NCI-H2196 (cell line): ENCODE measurements around the gene DTL.
"Not testable (repeated sequence)": the region's sequence is repeated elsewhere in the genome, so short reads cannot be mapped to it uniquely, and the experiment has no call there.

ENCODE experiments used
- DNase-seq: peaks from one replicate; lab custom pipeline; 2025; ENCODE audit not compliant: unreplicated experiment; lab: John Stamatoyannopoulos, UW

The DTL gene, protein sequence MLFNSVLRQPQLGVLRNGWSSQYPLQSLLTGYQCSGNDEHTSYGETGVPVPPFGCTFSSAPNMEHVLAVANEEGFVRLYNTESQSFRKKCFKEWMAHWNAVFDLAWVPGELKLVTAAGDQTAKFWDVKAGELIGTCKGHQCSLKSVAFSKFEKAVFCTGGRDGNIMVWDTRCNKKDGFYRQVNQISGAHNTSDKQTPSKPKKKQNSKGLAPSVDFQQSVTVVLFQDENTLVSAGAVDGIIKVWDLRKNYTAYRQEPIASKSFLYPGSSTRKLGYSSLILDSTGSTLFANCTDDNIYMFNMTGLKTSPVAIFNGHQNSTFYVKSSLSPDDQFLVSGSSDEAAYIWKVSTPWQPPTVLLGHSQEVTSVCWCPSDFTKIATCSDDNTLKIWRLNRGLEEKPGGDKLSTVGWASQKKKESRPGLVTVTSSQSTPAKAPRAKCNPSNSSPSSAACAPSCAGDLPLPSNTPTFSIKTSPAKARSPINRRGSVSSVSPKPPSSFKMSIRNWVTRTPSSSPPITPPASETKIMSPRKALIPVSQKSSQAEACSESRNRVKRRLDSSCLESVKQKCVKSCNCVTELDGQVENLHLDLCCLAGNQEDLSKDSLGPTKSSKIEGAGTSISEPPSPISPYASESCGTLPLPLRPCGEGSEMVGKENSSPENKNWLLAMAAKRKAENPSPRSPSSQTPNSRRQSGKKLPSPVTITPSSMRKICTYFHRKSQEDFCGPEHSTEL

DNA sequence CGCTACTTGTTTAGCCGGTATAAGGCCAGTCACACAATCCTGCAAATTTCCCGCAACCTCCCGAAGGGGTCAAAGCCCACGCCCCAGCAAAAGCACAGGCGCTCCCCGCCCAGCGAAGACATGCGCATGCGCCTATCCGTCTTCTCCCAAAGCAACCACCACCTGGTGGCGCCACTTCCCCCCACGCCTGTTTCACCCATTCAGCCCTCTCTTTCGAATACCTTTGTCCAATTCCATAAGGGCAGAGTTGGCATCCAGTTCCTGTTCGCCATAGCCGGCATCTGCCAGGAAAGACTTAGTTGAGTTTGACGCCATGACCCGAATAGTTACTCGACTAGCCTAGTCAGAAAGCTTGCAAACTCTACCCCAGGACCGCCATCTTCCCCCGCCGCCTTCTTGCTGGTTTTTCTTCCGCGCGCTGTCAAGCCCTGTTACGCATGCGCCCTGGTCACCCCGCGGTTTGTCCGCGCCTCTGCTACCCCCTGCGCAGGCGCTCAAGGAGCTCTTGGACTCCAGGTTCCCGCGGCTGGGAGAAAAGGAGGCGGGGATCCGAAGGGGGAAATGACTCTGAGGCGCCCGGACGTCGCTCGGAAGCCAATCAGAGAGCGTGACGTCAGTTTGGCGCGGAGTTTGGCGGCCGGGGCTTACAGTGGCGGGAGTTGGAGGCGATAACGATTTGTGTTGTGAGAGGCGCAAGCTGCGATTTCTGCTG, at the start of gene DTL, which contains the start of gene INTS7:
DTL (plus strand) TSS at position 626 of the 712 bp plus-strand sequence. CDS start 143 bp downstream, outside the sequence.
INTS7 (minus strand) TSS at position 435 of the 712 bp plus-strand sequence; CDS start at position 315, 120 bp downstream.
- DNase-seq, result peak; percentile 100

DNA sequence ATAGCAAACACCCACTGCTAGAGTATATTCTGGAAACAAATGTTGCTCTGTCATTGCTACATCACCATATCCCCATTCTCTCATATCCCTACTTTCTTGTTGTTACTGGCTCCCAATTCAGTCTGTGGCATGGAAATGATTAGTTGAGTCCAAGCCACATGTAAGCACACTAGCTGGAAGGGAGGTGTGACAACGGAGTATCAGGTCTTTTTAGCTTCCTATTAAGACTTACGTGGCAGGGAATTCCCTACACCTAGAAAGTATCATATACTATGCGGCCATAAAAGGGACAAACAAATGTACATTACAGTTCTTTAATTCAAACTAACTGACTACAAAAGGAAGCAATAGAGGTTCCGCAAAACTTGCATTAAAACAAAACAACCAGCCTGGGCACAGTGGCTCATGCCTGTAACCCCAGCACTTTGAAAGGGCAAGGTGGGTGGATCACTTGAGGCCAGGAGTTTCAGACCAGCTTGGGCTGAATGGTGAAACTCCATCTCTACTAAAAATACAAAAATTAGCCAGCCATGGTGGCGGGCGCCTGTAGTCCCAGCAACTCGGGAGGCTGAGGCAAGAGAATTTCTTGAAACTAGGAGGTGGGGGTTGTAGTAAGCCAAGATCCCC, 48.8 kb upstream of the DTL start:
- no peak for DNase-seq

DNA sequence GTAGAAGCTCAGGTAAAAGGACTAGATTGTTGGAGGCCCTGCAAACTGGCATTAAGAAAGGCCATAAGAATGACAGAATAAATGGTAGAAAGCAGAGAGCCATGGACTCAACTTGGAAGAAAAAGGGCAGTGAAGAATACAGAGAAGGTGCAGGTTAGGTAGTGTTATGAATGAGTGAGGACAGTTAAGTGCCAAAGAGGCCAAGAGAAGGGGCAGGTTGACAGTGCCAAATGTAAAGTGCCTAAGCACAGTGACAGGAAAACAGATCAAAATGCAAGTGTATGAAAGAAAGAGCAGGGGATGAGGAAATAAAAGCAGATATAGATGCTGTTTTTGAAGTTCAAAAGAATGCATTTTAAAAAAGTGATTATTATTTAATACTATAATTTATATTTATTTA, 43.9 kb upstream of the DTL start:
- DNase-seq, result no peak

DNA sequence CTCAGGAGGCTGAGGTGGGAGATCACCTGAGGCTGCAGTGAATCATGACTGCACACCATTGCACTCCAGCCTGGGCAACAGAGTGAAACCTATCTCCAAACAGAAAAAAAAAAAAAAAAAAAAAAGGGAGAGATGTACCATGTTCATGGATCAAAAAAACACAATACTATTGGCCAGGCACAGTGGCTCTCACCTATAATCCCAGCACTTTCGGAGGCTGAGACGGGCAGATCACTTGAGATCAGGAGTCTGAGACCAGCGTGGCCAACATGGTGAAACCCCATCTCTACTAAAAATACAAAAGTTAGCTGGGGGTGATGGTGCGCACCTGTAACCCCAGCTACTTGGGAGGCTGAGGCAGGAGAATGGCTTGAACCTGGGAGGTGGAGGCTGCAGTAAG, 38.1 kb upstream of the DTL start:
- not testable (repeated sequence) for DNase-seq

DNA sequence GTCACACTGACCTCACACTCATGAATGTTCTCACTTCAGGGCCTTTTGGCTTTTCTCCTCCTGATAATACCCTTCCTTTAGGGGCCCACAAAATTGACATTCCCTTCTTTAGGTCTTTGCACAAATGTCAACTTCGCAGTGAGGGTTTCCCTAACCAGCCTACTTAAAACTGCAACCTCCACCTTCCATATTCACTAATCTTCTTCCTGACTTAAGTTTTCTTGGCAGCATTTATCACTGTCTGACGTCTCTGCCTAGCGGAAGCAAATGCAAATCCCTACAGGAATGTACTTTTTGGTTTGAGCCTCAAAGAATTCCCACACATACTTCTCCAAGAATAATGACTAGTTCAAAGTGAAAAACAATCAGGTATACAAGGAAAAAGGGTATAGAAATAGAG, 33.0 kb upstream of the DTL start:
- no peak for DNase-seq

DNA sequence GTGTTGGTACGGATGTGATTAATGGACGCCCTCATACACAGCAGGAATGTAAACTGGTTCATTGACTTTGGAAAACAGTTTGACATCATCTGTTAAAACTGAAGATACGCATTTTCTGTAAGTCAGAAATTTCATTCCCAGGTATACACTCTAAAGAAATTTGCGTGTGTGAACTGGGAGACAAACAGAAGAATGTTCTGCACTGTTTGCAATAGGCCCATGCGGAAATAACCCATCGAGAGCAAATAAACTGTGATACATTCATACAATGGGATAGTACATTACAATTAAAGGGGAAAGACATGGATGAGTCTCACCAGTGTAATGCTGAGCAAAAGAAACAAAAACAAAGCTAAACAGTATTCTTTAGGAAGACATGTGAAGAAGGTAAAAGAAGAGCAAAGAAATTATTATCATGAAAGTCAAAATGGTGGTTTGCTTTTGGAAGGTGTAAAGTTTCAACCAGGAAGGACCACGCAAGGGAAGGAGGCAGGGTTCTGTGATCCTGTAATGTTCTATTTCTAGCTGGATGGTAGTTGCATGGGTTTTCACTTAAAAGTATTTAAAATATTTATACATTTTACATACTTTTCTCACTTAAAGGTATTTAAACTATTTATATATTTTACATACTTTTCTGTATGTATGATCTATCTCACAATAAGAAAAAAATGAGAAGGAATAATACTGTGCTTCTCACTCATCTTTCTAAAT, 30.5 kb upstream of the DTL start:
- no peak for DNase-seq

DNA sequence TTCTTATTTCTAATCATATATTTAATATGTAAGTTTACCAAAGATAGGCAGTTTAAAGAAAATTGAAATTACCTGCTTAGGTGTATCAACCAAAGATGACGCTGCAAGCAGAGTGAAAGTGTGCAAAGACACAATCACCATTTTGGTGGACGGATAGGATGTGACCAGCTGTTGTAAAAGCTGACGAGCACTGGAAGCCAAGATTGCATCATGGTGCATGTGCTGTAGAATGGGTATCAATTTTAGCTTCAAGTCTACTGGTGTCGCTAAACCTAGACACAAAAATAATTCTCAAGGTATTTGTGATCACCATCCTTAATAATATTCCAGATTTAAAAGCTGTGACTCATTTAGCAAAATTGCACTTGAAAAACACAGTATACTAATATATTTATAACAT, 28.4 kb upstream of the DTL start:
- DNase-seq, result no peak

DNA sequence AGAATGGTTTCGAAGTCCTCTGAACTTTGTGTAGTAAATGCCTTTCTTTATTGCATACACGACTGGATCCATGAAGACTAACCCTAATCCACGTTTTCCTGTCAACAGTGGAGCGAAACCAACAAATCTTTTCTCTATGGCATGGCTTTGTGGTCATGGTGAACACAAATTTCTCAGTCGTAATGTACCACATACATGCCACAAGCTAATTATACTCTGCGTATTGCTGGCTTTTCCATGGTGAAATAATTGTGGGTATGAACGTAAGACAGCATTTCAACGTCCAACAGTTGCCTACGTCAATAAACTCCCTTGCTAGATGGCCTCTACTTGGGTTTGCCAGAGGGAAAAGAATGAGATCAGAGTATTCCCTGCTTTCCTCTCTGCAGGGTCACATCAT, 27.7 kb upstream of the DTL start:
- DNase-seq, result no peak

DNA sequence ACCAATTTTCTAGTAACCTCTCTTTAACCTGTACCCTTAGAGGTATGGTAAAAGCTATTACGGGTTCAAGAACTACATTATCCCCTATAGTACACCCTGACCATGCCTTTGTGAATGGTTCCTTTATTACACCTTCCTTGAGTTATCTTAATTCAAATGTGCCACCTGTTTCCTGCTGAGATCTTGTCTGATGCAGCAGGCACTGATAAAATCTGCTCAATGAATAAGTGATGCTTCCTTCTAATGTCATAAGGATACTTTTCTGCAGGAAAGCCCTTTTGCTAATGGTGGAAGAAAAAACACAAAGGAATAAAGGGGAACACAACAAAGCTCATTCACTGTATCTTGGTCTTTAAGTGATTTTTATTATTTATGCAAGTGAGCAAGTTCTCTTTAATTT, 26.0 kb upstream of the DTL start:
- no peak for DNase-seq

DNA sequence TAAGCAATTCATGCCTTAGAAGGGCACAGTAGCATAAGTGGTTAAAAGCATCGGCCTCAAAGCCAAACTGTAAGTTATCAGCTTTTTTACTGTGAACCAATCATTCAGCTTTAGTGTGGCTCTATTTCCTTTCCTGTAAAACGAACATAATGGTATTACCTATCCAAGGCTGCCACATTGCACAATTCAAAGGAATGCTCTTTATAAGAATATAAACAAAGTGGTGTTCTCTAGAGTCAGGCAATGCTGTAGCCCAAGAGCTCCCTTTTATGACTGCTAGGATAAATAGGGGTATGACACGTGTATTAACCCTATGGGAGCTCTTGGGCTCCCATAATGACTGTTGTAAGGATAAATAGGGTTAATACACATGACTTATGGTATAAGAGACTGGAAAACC, 25.5 kb upstream of the DTL start:
- no peak for DNase-seq

DNA sequence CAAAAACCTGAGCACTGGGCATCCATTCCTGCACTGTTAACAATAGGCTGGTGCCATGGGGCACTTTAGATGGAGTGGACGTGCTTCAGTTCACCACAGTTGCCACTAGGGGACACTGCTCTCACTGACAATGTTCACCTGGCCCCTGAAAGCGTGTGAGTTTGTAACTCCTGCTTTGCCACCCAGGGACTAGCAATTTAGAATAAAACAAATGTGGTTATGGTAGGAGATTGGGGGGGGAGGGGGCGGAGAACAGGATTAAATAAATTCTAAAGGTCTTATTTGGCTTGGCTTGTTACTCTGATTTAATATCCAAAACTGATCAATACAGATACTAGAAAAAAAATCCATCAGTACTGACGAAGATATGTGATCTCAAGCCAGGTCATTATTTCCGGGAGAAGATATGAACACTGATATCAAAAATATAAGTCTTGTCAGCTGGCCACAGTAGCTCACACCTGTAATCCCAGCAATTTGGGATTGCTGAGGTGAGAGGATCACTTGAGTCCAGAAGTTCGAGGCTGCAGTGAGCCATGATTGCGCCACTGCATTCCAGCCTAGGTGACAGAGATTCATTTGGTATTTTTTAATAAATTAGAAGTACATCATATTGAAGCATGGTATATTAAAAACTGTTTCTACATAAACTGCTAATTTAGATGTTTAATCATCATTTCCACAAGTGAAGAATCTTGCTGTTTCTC, 23.4 kb upstream of the DTL start:
- DNase-seq, result peak; percentile 67

DNA sequence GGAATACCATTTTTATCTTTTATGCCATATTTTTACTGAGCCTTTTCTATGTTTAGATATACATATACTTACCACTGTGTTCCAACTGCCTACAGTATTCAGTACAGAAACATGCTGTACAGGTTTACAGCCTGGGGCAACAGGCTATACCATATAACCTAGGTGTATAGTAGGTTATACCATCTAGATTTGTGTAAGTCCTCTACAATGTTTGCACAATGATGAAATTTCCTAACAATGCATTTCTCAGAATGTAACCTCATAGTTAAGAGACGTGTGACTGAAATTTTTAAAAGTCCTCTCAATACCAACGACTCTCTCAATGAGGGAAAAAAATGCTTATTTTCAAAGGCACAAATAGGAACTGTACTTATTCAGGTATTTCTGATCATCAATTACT, 21.9 kb upstream of the DTL start:
- no peak for DNase-seq

DNA sequence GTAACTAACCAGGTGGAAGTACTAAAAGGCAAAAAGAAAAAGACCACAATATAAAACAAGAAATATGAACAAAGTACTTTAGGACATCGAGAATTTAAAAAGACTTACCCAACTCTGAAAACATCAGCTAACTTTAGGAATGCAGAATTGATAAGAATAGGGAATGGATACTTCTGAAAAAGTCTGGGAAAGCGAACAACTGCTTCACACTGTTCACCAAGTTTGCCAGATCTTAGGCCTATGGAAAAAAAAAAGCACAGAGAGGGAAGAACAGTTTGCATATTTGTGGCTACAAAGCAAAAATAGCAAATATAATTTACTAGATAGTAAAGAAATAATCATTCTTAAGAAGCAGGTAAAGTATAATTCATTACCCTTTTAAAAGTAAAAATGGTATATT, 14.6 kb upstream of the DTL start:
- DNase-seq, result no peak

DNA sequence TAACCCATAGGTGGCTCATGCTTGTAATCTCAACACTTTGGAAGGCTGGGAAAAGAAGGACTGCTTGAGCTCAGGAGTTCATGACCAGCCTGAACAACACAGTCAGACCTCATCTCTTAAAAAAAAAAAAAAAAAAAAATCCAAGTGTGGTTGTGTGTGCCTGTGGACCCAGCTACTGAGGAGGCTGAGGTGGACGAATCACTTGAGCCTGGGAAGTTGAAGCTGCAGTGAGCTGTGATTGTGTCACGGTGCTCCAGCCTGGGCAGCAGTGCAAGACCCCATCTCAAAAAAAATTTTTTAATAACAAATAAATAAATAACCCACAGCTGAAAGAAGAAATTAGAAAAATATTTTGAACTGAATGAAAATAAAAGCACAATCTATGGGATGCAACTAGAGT, 14.0 kb upstream of the DTL start:
- no peak for DNase-seq

DNA sequence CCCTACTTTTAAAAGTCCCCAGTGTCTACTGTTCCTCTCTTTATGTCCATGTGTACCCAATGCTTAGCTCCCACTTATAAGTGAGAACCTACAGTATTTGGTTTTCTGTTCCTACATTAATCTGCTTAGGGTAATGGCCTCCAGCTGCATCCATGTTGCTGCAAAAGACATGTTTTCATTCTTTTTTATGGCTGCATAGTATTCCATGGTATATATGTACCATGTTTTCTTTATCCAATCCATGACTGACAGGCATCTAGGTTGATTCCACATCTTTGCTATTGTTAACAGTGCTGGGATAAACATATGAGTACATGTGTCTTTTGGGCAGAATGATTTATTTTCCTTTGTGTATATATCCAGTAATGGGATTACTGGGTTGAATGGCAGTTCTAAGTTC, 12.6 kb upstream of the DTL start:
- DNase-seq, result not testable (repeated sequence)

DNA sequence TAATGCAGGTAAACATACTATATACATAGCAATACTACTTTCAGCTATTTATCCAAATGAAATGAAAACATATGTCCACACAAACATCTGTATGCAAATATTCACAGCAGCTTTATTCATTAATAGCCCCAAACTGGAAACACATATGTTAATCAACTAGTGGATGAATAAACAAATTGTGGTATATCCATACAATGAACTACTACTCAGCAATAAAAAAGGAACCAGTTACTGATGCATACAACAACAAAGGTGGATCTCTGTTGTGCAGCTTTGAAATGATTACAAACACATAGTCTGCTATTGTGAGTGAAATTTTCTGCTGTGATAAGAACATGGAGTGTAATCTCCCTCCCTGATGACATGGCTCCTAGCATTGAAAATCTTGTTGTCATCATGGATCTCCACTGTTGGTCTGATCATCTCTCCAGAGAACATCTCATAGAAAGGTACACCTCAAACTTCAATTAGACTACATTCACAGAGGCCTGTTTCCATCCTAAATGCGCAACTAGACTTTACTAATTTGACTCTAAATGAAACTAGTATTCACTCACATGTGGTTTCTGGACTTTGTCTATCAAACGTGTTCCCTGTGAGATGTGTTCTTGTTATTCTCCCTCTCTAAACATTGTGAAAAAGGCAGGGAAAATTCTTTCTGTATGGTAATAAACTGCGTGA, 10.9 kb upstream of the DTL start:
- no peak for DNase-seq

DNA sequence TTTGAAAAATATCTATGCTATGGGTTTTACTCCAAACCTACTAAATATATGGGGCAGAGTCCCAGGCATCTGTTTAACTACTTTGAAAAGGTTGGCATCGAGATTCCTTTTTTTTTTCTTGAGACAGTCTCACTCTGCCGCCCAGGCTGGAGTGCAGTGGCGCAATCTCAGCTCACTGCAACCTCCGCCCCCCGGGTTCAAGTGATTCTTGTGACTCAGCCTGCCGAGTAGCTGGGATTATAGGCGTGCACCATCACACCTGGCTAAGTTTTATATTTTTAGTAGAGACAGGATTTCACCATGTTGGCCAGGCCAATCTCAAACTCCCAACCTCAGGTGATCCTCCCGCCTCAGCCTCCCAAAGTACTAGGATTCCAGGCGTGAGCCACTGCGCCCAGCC, 7.8 kb upstream of the DTL start:
- not testable (repeated sequence) for DNase-seq

DNA sequence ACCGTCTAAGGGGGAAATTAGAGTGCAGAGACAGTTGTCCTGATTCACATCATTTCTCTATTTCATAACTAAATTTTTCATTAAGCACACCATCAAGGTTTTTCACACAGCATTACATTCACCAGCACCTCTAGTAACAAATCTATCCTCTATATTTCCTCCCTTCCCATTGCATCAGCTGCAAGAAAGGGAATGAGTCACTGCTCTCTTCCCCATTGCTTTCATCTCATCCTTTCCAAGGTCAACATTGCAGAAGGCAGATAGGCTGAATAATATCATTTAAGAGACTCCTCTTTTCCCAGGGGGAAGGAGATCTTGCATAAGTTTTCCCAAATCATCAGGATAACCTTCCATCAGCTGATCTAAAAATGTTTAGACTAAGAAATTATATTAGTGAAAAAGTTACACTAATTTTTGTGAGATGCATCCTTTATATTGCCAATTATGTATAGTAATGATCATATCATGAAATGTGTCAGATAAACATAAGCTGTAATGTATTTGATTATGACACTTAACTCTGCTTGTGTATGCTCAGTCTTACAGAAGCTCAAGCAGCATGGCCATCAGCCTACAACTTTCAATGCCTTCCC, 4.5 kb upstream of the DTL start:
- DNase-seq, result no peak

DNA sequence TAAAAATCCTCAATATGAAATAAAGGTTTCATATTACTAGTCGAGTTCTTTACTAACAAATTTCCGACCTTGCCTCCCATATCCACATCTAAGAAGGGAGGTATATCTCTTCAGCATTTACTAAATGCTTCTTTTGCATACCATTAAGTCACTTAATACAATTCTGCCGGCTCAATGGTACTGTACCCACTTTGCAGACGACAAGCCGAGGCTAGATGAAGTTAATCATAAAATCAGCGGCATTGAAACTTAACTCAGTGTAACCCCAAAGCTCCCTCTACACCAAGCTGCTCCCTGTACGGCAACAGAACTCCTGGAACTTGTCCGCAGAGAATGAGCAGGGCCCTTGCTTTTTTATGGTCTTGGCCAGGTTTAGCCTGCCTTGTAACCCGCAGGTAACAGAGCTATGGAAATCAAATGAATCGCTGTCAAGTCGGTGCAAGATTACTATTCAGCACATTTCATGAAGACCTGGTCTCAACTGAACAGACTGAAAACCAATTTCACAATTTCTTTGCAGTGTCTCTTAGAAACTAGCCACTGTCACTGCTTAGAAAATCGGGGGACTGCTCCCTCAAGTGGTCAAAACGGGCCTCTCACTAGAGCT, 929 bp upstream of the DTL start:
- DNase-seq, result no peak
